Mammary epithelial cell (primary cell): ENCODE results near the gene CACNA1D.

Source experiments
- CTCF ChIP-seq, 2 donors: IDR thresholded peaks in 1 of 2; conservative IDR thresholded peaks in 1 of 2; 2 replicates each; pipeline ENCODE4 v1.5.1; 2011 to 2012; ENCODE audit warnings: inconsistent platforms in 2 of 2, low read length in 2 of 2, mild to moderate bottlenecking in 2 of 2, control low read depth in 1 of 2, low read depth in 1 of 2; ENCODE audit not compliant: insufficient read depth in 1 of 2; ENCODE audit errors: extremely low read depth in 1 of 2
- EZH2 ChIP-seq: IDR thresholded peaks from 2 replicates; pipeline ENCODE4 v1.6.1; 2012; ENCODE audit warnings: low read length, inconsistent platforms, borderline replicate concordance

- TF ChIP-seq EZH2 (no peak), CTCF (conservative IDR thresholded peaks at IDR 0.05 in 1 of 2, IDR thresholded peaks at IDR 0.05 in 1 of 2; ENCODE audit: extremely low read depth in 1 of 2, insufficient read depth in 1 of 2, low read depth in 1 of 2, low read length in 2 of 2) (no peak)
Measured at GRCh38 chr3:53675942-53676341, 181.5 kb downstream of the CACNA1D start.
